Duodenal mucosa (tissue), 2 donors: ENCODE measurements around the gene BCO2.
"Not testable (repeated sequence)": the region's sequence is repeated elsewhere in the genome, so short reads cannot be mapped to it uniquely, and the experiment has no call there.

Experiments
- H3K27ac ChIP-seq: one replicate; pipeline ENCODE4 v1.7.0; 2013; ENCODE audit warnings: low read depth, low read length
- H3K27me3 ChIP-seq, 2 donors: one replicate each; pipeline ENCODE4 v1.7.0; 2013; ENCODE audit warnings: low read length in 2 of 2, control low read depth in 1 of 2; ENCODE audit not compliant: insufficient read depth in 2 of 2, control insufficient read depth in 1 of 2
- H3K36me3 ChIP-seq, 2 donors: one replicate each; pipeline ENCODE4 v1.7.0; 2013; ENCODE audit warnings: low read length in 2 of 2, control low read depth in 1 of 2; ENCODE audit not compliant: insufficient read depth in 2 of 2, control insufficient read depth in 1 of 2
- H3K4me1 ChIP-seq, 2 donors: one replicate each; pipeline ENCODE4 v1.7.0; 2013; ENCODE audit warnings: low read length in 2 of 2, control low read depth in 1 of 2; ENCODE audit not compliant: insufficient read depth in 2 of 2, control insufficient read depth in 1 of 2
- H3K4me3 ChIP-seq, 2 donors: one replicate each; pipeline ENCODE4 v1.7.0; 2013; ENCODE audit warnings: low read length in 2 of 2, low read depth in 1 of 2
- H3K9ac ChIP-seq, 2 donors: one replicate each; pipeline ENCODE4 v1.7.0; 2013; ENCODE audit warnings: low read length in 2 of 2, low read depth in 1 of 2
- H3K9me3 ChIP-seq, 2 donors: one replicate each; pipeline ENCODE4 v1.7.0; 2013; ENCODE audit warnings: low read length in 2 of 2, control low read depth in 1 of 2; ENCODE audit not compliant: control insufficient read depth in 1 of 2

The BCO2 gene

DNA sequence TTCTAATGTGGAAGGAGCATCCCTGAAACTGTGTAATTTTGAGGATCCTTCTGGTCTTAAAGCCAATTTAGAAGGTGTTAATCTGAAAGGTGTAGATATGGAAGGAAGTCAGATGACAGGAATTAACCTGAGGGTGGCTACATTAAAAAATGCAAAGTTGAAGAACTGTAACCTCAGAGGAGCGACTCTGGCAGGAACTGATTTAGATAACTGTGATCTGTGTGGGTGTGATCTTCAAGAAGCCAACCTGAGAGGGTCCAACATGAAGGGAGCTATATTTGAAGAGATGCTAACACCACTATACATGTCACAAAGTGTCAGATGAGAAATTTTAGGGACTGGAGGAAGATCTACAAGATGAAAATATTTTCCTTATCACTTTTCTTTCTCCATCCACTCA lies 7.6 kb downstream of the BCO2 start:
- Histone ChIP-seq H3K9me3 (no peaks in the 10 kb centered on the region), H3K36me3 (no peaks in the 10 kb centered on the region), H3K27me3 (no peaks in the 10 kb centered on the region)

DNA sequence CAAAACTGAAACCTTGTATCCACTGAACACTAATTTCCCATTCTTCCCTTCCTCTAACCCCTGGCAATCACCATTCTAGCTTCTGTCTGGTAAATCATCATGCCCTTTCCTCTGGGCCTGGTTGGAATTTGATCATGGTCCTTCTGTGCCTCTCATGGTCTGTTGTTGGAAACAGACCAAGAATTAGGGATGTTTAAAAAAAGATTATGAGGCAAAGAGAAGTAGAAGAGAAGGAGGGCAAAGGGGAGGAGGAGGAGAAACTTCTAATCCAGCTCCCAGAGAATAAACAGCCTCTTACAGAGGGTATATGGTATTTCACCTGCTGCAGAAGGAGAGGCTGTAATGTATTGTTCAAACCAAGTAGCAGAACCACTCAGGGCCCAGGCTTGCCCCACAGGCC lies 10.6 kb downstream of the BCO2 start:
- no peaks in the 10 kb centered on the region for H3K4me1 ChIP-seq
- H3K4me3 ChIP-seq: no peak overlapping the region
- H3K27ac ChIP-seq: no peak overlapping the region
- H3K36me3 ChIP-seq: no peaks in the 10 kb centered on the region
- H3K9ac ChIP-seq: no peak overlapping the region
- H3K9me3 ChIP-seq: no peaks in the 10 kb centered on the region
- H3K27me3 ChIP-seq: no peaks in the 10 kb centered on the region

More for the DNA sequence above, 7.6 kb downstream of the BCO2 start:
- no peak overlapping the region for H3K27ac ChIP-seq
- no peak overlapping the region for H3K4me3 ChIP-seq
- no peaks in the 10 kb centered on the region for H3K4me1 ChIP-seq
- H3K9ac ChIP-seq: no peak overlapping the region

DNA sequence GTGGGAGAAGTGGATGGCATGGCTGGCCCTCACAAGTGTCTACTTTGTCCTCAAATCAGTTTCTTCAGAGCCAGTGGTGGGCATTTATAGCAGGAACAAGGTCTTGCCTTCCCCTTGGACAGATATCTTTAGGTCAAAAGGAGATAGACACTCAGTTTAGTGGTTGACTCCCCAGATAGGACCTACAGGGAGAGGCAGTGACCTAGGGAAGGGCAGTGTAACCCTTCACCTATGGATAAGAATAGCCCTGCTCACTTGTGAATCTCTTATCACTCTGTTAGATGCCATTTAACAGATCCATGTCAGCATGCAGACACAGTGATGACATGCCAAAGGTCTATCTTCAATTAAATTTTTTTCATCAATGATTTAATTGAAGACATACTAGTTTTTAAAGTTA lies 11.0 kb downstream of the BCO2 start:
- Histone ChIP-seq H3K9me3 (no peaks in the 10 kb centered on the region), H3K27me3 (no peaks in the 10 kb centered on the region), H3K4me1 (no peaks in the 10 kb centered on the region), H3K27ac (no peak overlapping the region), H3K36me3 (no peaks in the 10 kb centered on the region), H3K4me3 (no peak overlapping the region), H3K9ac (no peak overlapping the region)

DNA sequence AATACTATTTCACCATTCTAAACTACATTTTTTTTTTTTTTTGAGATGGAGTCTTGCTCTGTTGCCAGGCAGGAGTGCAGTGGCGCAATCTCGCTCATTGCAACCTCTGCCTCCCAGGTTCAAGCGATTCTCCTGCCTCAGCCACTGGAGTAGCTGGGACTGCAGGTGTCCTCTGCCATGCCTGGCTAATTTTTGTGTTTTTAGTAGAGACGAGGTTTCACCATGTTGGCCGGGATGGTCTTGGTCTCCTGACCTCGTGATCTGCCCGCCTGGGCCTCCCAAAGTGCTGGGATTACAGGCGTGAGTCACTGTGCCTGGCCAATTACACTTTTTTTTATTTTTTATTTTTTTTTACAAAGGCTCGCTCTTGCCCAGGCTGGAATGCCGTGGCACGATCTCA lies 19.8 kb downstream of the BCO2 start:
- not testable (repeated sequence) for H3K9me3 ChIP-seq, H3K27me3 ChIP-seq, H3K36me3 ChIP-seq, H3K9ac ChIP-seq, H3K27ac ChIP-seq, H3K4me3 ChIP-seq, H3K4me1 ChIP-seq

DNA sequence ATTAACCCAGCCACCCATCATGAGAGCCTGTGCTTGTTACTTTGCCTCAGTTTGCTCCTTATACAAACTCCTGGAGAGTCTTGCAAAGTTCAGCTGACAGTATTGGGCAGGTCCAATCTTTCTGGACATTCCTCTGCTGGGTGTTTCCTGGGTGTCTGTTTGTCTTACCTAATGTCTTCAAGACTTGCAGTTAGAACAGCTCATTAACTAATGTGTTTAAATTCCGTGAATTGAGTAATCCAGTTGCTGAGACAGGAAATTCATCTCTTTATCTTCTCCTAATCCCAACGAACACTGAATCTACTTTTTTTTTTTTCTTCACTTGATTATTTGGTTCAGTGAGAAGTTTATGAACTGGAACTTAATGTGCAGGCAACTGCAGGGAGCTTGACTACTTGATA lies 20.6 kb downstream of the BCO2 start:
- Histone ChIP-seq H3K9ac (no peak overlapping the region), H3K27me3 (no peaks in the 10 kb centered on the region), H3K36me3 (no peaks in the 10 kb centered on the region), H3K9me3 (no peaks in the 10 kb centered on the region), H3K27ac (no peak overlapping the region), H3K4me1 (peaks cover 0 to 6% of the 10 kb centered on the region in 2 donors), H3K4me3 (no peak overlapping the region)

DNA sequence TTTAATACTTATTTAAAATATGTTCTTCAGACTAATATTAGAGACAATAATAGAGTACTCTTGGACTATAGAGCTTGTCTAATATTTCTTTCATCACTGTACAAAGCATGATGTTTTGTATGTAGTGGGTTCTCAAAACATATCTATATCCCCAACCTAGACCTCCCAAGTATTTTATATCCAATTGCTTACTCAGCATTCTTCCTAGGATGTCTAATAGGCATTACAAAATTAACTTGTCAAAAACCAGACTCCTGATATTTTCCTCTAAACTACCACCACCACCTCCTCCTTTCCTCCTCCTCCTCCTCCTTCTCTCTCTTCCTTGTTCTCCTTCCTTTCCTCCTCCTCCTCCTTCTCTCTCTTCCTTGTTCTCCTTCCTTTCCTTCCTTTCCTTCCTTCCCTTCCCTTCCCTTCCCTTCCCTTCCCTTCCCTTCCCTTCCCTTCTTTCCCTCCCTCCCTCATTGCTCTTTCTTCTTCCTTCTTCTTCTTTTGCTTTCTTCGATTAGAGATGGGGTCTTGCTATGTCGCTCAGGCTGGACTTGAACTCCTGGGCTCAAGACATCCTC lies 21.3 kb downstream of the BCO2 start:
- Histone ChIP-seq H3K36me3 (no peaks in the 10 kb centered on the region), H3K9me3 (no peaks in the 10 kb centered on the region), H3K27me3 (no peaks in the 10 kb centered on the region), H3K4me3 (no peak overlapping the region), H3K4me1 (peaks cover 0 to 6% of the 10 kb centered on the region in 2 donors), H3K27ac (no peak overlapping the region), H3K9ac (no peak overlapping the region)

DNA sequence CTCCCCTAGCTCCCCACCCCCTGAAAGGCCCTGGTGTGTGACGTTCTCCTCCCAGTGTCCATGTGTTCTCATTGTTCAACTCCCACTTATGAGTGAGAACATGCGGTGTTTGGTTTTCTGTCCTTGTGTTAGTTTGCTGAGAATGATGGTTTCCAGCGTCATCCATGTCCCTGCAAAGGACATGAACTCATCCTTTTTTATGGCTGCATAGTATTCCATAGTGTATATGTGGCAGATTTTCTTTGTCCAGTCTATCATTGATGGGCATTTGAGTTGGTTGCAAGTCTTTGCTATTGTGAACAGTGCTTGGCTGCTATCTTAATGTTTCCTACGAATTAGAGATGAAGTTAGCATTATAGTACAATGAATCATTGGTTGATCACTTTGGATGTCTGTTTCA lies 23.8 kb downstream of the BCO2 start:
- H3K27ac ChIP-seq, H3K9ac ChIP-seq, H3K36me3 ChIP-seq, H3K4me3 ChIP-seq, H3K9me3 ChIP-seq, H3K4me1 ChIP-seq, H3K27me3 ChIP-seq: not testable (repeated sequence)

DNA sequence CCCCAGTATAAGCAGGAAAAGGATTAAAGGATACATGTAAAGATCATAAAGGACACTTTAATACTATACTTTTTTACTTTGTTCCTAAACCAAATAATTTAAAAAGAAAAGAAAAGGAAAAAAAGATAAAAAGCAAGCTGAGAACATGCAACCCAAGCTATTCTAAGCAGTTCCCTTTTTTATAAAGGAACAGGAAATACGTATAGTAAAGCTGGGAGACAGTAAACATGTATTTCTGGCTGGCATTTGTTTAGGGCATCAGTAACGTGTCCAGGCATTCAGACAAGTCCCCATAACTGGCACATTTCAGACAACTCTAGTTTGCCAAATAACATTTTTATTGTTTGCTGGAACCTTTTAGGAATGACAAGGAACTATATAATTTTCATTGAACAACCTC lies 24.9 kb downstream of the BCO2 start:
- Histone ChIP-seq H3K4me1 (peaks cover 0 to 6% of the 10 kb centered on the region in 2 donors), H3K36me3 (no peaks in the 10 kb centered on the region), H3K27ac (no peak overlapping the region), H3K27me3 (no peaks in the 10 kb centered on the region), H3K9me3 (no peaks in the 10 kb centered on the region), H3K9ac (no peak overlapping the region), H3K4me3 (no peak overlapping the region)

DNA sequence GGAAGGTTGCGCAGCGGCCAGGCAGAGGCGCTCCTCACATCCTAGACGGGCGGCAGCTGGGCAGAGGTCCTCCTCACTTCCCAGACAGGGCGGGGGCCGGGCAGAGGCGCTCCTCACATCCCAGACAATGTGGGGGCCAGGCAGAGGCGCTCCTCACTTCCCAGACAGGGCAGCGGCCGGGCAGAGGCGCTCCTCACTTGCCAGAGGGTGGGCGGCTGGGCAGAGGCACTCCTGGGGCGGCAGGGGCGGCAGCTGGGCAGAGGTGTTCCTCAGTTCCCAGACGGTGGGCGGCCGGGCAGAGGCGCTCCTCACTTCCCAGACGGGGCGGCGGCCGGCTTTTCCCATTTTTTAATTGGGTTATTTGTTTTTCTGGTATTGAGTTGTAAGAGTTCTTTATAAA lies 30.8 kb downstream of the BCO2 start:
- no peaks in the 10 kb centered on the region for H3K27me3 ChIP-seq
- no peak overlapping the region for H3K4me3 ChIP-seq
- H3K4me1 ChIP-seq: no peaks in the 10 kb centered on the region
- no peaks in the 10 kb centered on the region for H3K9me3 ChIP-seq
- no peak overlapping the region for H3K9ac ChIP-seq
- H3K36me3 ChIP-seq: no peaks in the 10 kb centered on the region
- H3K27ac ChIP-seq: no peak overlapping the region

DNA sequence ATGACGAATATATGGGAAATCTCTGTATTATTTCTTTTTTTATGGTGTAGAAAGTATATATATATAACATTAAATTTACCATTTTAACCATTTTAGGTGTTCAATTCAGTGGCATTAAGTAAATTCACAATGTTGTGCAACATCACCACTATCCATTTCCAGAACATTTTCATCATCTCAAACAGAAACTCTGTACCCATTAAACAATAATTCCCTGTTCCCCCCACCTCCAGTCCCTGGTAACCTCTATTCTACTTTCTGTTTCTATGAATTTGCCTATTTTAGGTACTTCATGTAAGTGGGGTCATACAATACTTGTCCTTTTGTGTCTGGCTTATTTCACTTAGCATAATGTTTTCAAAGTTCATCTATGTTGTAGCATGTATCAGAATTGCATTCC lies 35.6 kb downstream of the BCO2 start:
- Histone ChIP-seq H3K27me3 (no peaks in the 10 kb centered on the region), H3K36me3 (no peaks in the 10 kb centered on the region), H3K27ac (no peak overlapping the region), H3K9me3 (no peaks in the 10 kb centered on the region), H3K4me3 (no peak overlapping the region), H3K9ac (no peak overlapping the region), H3K4me1 (no peaks in the 10 kb centered on the region)

DNA sequence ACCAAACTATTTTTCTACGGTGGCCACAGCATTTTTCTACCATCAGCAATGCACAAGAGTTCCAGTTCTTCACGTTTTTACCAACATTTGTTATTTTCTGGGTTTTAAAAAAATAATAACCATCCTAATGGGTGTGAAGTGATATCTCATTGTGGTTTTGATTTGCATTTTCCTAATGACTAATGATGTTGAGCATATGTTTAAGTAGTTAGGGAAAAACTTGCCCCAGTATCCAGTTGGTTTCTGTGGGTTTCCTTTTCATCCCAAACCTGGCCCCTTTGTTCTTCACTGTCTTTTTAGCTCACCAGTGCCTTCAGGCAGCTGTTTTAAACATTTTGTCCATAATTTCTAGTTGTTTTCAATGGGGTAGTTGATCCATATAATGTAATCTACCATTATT lies 36.2 kb downstream of the BCO2 start:
- Histone ChIP-seq H3K4me3 (no peak overlapping the region), H3K27ac (no peak overlapping the region), H3K27me3 (no peaks in the 10 kb centered on the region), H3K4me1 (no peaks in the 10 kb centered on the region), H3K9me3 (no peaks in the 10 kb centered on the region), H3K9ac (no peak overlapping the region), H3K36me3 (no peaks in the 10 kb centered on the region)
